Upper lobe of right lung (tissue), 1 donor: ENCODE measurements around the gene ZBTB38. TPM values are rescaled to one million over a fixed set of nuclear protein-coding genes. Genes with fewer than 3 reads are reported as not detected.

Experiments
- ATAC-seq: fragments of 200-7000 bp; cut with Tn5 transposase; one replicate; pipeline ENCODE4 v1.9.1; 2020; ENCODE audit warnings: mild to moderate bottlenecking, moderate library complexity
- DNase-seq: peaks from one replicate; pipeline ENCODE4 v3.0.0-alpha.2; 2020
- H3K27ac ChIP-seq: fragments of 200-600 bp; one replicate; pipeline ENCODE4 v1.8.0; 2022
- H3K27me3 ChIP-seq: fragments of 200-600 bp; one replicate; pipeline ENCODE4 v1.8.0; 2022; ENCODE audit warnings: mild to moderate bottlenecking
- H3K36me3 ChIP-seq: fragments of 200-600 bp; one replicate; pipeline ENCODE4 v1.8.0; 2022
- H3K4me1 ChIP-seq: fragments of 200-600 bp; one replicate; pipeline ENCODE4 v1.8.0; 2022
- H3K4me3 ChIP-seq: fragments of 200-600 bp; one replicate; pipeline ENCODE4 v1.8.0; 2022; ENCODE audit warnings: mild to moderate bottlenecking
- H3K9me3 ChIP-seq: fragments of 200-600 bp; one replicate; pipeline ENCODE4 v1.8.0; 2022
- CTCF ChIP-seq: fragments of 200-600 bp; IDR thresholded peaks from one replicate; pipeline ENCODE4 v1.8.0; 2022; ENCODE audit warnings: antibody characterized with exemption
- intact Hi-C: fragments of 100-400 bp; cut with DNase I; formaldehyde crosslinking; loops from one replicate; pipeline ENCODE4 v1.11.0; 2022
- total RNA-seq: library from RNA; stranded (reverse); fragmentation: NEBNext Ultra II Directional; extraction: Animal tissue kit (Norgen Biotek cat#: 25700); gene quantifications from one replicate; pipeline ENCODE4 v1.2.1, GENCODE V29; 2021
- donor health status: DM: no; HTN: yes; CAD: no; lungs with severe emphysema.

ZBTB38 gene
- total RNA-seq, 1 donor from 2014 or later, result 118 TPM

- no peak for DNase-seq
- no peaks in the 10 kb centered on the region for H3K36me3 ChIP-seq
- H3K4me3 ChIP-seq, result peak overlapping the region; percentile 39
- intact Hi-C loops, result no loop called here
- H3K9me3 ChIP-seq, result no peaks in the 10 kb centered on the region
- H3K27ac ChIP-seq, result peak overlapping the region; percentile 7
- H3K27me3 ChIP-seq, result no peaks in the 10 kb centered on the region
- no peak for TF ChIP-seq CTCF
- peaks cover 5% of the 10 kb centered on the region for H3K4me1 ChIP-seq
- no peak for ATAC-seq
These were observed 18.4 kb downstream of the ZBTB38 start for GRCh38 chr3:141386611-141387111.

GRCh38 chr3:141387516-141387915, 19.2 kb downstream of the ZBTB38 start:
- Histone ChIP-seq H3K4me1 (peaks cover 5% of the 10 kb centered on the region), H3K4me3 (peak overlapping the region; percentile 39), H3K27me3 (no peaks in the 10 kb centered on the region), H3K9me3 (no peaks in the 10 kb centered on the region), H3K36me3 (no peaks in the 10 kb centered on the region), H3K27ac (peak overlapping the region; percentile 63)
- TF ChIP-seq CTCF, result no peak
- DNase-seq (no peak), ATAC-seq (no peak)
- intact Hi-C loops, result no loop called here

GRCh38 chr3:141388395-141388794, 20.1 kb downstream of the ZBTB38 start:
- peak overlapping the region; percentile 63 for H3K27ac ChIP-seq
- DNase-seq, result no peak
- peak overlapping the region; percentile 39 for H3K4me3 ChIP-seq
- no peaks in the 10 kb centered on the region for H3K27me3 ChIP-seq
- ATAC-seq, result no peak
- TF ChIP-seq CTCF, result no peak
- H3K9me3 ChIP-seq, result no peaks in the 10 kb centered on the region
- peaks cover 5% of the 10 kb centered on the region for H3K4me1 ChIP-seq
- no peaks in the 10 kb centered on the region for H3K36me3 ChIP-seq
- intact Hi-C loops, result no loop called here

- H3K27me3 ChIP-seq, result no peaks in the 10 kb centered on the region
- DNase-seq (no peak), ATAC-seq (no peak)
- intact Hi-C loops, result no loop called here
- peaks cover 5% of the 10 kb centered on the region for H3K4me1 ChIP-seq
- peak overlapping the region; percentile 63 for H3K27ac ChIP-seq
- no peaks in the 10 kb centered on the region for H3K9me3 ChIP-seq
- TF ChIP-seq CTCF, result no peak
- H3K36me3 ChIP-seq, result no peaks in the 10 kb centered on the region
- H3K4me3 ChIP-seq, result peak overlapping the region; percentile 39
These were observed 20.7 kb downstream of the ZBTB38 start for GRCh38 chr3:141388823-141389621.

GRCh38 chr3:141389703-141390102, 21.4 kb downstream of the ZBTB38 start:
- no peak overlapping the region for H3K4me3 ChIP-seq
- no peaks in the 10 kb centered on the region for H3K27me3 ChIP-seq
- H3K27ac ChIP-seq, result no peak overlapping the region
- no peak for TF ChIP-seq CTCF
- peaks cover 5% of the 10 kb centered on the region for H3K4me1 ChIP-seq
- H3K9me3 ChIP-seq, result no peaks in the 10 kb centered on the region
- DNase-seq, result no peak
- intact Hi-C loops, result no loop called here
- ATAC-seq, result no peak
- no peaks in the 10 kb centered on the region for H3K36me3 ChIP-seq
